Lung (tissue), 12 donors: ENCODE data around the gene CDHR2. TPM values are rescaled to one million over a fixed set of nuclear protein-coding genes. Genes with fewer than 3 reads are reported as not detected.
A peak's percentile ranks its signal among the peaks of the same experiment; 100 is the strongest.

Experiments used
- ATAC-seq: fragments of 200-7000 bp; cut with Tn5 transposase; one replicate; pipeline ENCODE4 v1.9.1; 2020; ENCODE audit warnings: moderate number of reproducible peaks; ENCODE audit not compliant: insufficient read depth, low FRiP score
- DNase-seq, 3 donors: peaks; one replicate each; pipeline ENCODE4 v3.0.0-alpha.2; 2013 to 2017
- H3K27ac ChIP-seq, 2 donors: one replicate each; pipeline ENCODE4 v1.5.1; 2013; ENCODE audit warnings: mild to moderate bottlenecking in 2 of 2, moderate library complexity in 2 of 2, control low read depth in 1 of 2, inconsistent platforms in 1 of 2, low read depth in 1 of 2, low read length in 1 of 2
- H3K27me3 ChIP-seq, 3 donors: one replicate each; pipeline ENCODE4 v1.5.1; 2013; ENCODE audit warnings: low read length in 2 of 3; ENCODE audit not compliant: control insufficient read depth in 3 of 3, insufficient read depth in 3 of 3
- H3K36me3 ChIP-seq, 4 donors: one replicate each; pipeline ENCODE4 v1.5.1; 2013; ENCODE audit warnings: low read length in 4 of 4, mild to moderate bottlenecking in 1 of 4, moderate library complexity in 1 of 4; ENCODE audit not compliant: control insufficient read depth in 4 of 4, insufficient read depth in 4 of 4
- H3K4me1 ChIP-seq, 5 donors: one replicate each; pipeline ENCODE4 v1.5.1; 2013; ENCODE audit warnings: low read length in 5 of 5, mild to moderate bottlenecking in 2 of 5, moderate library complexity in 1 of 5; ENCODE audit not compliant: control insufficient read depth in 5 of 5, insufficient read depth in 5 of 5
- H3K4me3 ChIP-seq: one replicate; pipeline ENCODE4 v1.5.1; 2013; ENCODE audit warnings: mild to moderate bottlenecking, control low read depth, moderate library complexity
- H3K9ac ChIP-seq, 2 donors: one replicate each; pipeline ENCODE4 v1.5.1; 2013; ENCODE audit warnings: low read length in 2 of 2, control low read depth in 1 of 2; ENCODE audit not compliant: insufficient read depth in 1 of 2
- H3K9me3 ChIP-seq, 4 donors: one replicate each; pipeline ENCODE4 v1.5.1; 2013; ENCODE audit warnings: low read length in 3 of 4, mild to moderate bottlenecking in 1 of 4, moderate library complexity in 1 of 4; ENCODE audit not compliant: control insufficient read depth in 4 of 4, insufficient read depth in 3 of 4
- WGBS, 2 donors: extraction: QIAGEN DNeasy Blood & Tissue Kit; methylation state at CpG; one replicate each; pipeline ENCODE4 v1.1.7; 2013; 5-methylcytosine and 5-hydroxymethylcytosine counted together
- polyA plus RNA-seq, 2 donors: library from polyadenylated mRNA; stranded (reverse); fragments of 200-250 nt; gene quantifications; one replicate each; pipeline ENCODE4 v1.2.1, GENCODE V29; 2013
- total RNA-seq, 2 donors: library from RNA; depleted of rRNA in 1 of 2; stranded (reverse); fragments of >200 nt in 1 of 2; gene quantifications; one replicate each; pipeline ENCODE4 v1.2.1, GENCODE V29; 2014 to 2021
- TF ChIP-seq, protein P1 (sequence below): IDR thresholded peaks from 2 replicates; pipeline ENCODE4 v1.5.1; 2012; ENCODE audit warnings: mild to moderate bottlenecking; ENCODE audit errors: control extremely low read depth, extremely low read depth
- donor health status: control.
- donor health status: control.
- donor health status: Bipolar disorder and iron deficiency.
- donor health status: healthy.
- donor health status: DM: yes; HTN: yes; CAD: no.

Gene CDHR2
- total and polyA plus RNA-seq, 4 donors, result 0.02 to 1.5 (median 0.42) TPM

DNA sequence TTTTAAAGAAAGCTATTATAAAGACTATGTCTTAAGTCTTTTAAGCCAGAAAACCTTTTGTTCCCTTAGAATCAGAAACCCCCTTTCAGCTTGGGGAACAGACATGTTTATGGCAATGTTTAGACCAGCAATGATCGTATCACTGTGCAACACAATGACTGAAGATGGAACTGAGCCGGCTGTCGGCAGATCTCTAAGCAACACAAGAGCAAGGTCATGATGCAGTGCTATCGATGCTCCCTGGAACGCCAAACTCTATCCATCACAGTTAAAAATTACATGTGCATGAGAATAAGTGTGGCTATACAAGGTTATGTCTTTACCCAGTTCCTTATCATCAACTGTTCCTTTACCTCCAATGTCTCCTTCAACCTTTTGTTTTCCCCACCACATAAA, 10.2 kb upstream of the CDHR2 start:
- Histone ChIP-seq H3K27ac (no peak overlapping the region), H3K9ac (peak overlapping the region in 1 of 2 donors; percentile 67), H3K9me3 (no peaks in the 10 kb centered on the region), H3K27me3 (no peaks in the 10 kb centered on the region), H3K4me1 (peaks cover 12 to 49% (median 23%) of the 10 kb centered on the region in 5 donors), H3K36me3 (no peaks in the 10 kb centered on the region), H3K4me3 (no peak overlapping the region)
- TF ChIP-seq, protein P1, sequence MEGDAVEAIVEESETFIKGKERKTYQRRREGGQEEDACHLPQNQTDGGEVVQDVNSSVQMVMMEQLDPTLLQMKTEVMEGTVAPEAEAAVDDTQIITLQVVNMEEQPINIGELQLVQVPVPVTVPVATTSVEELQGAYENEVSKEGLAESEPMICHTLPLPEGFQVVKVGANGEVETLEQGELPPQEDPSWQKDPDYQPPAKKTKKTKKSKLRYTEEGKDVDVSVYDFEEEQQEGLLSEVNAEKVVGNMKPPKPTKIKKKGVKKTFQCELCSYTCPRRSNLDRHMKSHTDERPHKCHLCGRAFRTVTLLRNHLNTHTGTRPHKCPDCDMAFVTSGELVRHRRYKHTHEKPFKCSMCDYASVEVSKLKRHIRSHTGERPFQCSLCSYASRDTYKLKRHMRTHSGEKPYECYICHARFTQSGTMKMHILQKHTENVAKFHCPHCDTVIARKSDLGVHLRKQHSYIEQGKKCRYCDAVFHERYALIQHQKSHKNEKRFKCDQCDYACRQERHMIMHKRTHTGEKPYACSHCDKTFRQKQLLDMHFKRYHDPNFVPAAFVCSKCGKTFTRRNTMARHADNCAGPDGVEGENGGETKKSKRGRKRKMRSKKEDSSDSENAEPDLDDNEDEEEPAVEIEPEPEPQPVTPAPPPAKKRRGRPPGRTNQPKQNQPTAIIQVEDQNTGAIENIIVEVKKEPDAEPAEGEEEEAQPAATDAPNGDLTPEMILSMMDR, result no peak
- ATAC-seq (no peak), DNase-seq (peak; percentile 12 to 34 (median 17))
- WGBS, 2 donors, result 53 to 75% methylated on average over 5 of the region's 5 CpGs

- ATAC-seq (no peak), DNase-seq (no peak)
- Histone ChIP-seq H3K27me3 (no peaks in the 10 kb centered on the region), H3K9me3 (no peaks in the 10 kb centered on the region), H3K27ac (peak overlapping the region in 1 of 2 donors; percentile 17), H3K4me1 (peaks cover 0 to 36% (median 13%) of the 10 kb centered on the region in 5 donors), H3K4me3 (no peak overlapping the region), H3K36me3 (no peaks in the 10 kb centered on the region), H3K9ac (no peak overlapping the region)
- TF ChIP-seq, protein P1, result no peak
- 69 to 84% methylated on average over 8 of the region's 8 CpGs for WGBS, 2 donors
Observed at GRCh38 chr5:176540476-176540899, 8.7 kb upstream of the CDHR2 start.

DNA sequence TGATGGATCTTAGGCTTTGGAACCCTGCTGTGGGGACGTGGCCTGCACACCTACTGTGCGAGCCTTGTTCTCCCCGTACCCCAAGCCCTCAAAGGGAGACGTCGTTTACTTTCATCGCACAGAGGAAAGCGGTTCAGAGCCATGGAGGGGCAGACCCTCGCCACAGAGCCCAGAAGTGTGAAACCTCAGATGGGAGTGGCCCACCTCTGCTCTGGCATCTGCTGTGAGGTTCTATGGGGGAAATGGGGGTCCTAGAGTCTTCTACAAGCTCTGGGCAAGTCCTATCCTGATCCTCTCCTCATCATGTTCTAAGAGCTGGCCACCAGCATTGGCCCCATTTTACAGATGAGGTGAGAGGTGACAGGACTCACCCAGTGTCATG, 8.2 kb upstream of the CDHR2 start:
- ATAC-seq, result no peak
- Histone ChIP-seq H3K9ac (no peak overlapping the region), H3K27me3 (no peaks in the 10 kb centered on the region), H3K9me3 (no peaks in the 10 kb centered on the region), H3K4me1 (peaks cover 0 to 31% (median 13%) of the 10 kb centered on the region in 5 donors), H3K36me3 (no peaks in the 10 kb centered on the region), H3K4me3 (no peak overlapping the region), H3K27ac (peak overlapping the region in 1 of 2 donors; percentile 77)
- 81 to 84% methylated on average over 8 of the region's 8 CpGs for WGBS, 2 donors
- TF ChIP-seq, protein P1, result no peak
- DNase-seq, result peak in 1 of 3 donors; percentile 6
